ENCODE measurements around the gene ROR2.

Gene ROR2

GRCh38 chr9:91844190-91844589, 105.8 kb downstream of the ROR2 start:
- Mint-ChIP-seq H3K4me3 (no peak overlapping the region), H3K27ac (ENCODE audit: low read depth) (no peak overlapping the region), H3K4me1 (peaks cover 10% of the 10 kb centered on the region), H3K36me3 (ENCODE audit: insufficient read depth) (no peaks in the 10 kb centered on the region), H3K27me3 (peaks cover 52% of the 10 kb centered on the region), H3K9me3 (no peaks in the 10 kb centered on the region)
- no peak for DNase-seq (ENCODE audit: low spot score in 2 of 2)
- ATAC-seq (replicated peaks; ENCODE audit: extremely low read depth, poor library complexity, severe bottlenecking): no peak

DNA sequence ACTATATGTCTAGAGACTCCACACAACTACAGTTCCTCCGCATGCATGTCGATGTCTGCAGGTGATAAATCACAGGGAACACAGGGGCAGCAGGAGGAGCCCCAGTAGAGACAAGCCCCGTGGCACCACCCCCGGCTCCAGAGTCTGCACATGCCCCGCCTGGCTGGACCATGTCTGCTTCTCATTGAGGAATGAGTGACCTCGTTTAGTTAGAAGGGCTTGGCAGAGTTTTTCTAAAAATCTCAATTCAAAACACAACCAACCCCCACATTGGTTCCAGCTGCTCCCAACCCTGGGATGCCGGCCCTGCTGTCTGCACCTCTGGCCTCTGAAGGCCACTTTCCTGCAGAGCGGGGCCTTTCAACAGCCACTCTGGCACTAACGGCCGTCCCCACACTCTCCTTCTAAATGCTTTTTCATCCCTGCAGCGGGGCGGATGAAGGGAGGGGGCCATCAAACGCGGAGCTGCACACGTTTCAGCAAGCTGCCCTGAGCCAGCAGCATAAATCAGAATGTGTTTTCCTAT, 106.3 kb downstream of the ROR2 start:
- H3K4me3 Mint-ChIP-seq: no peak overlapping the region
- H3K4me1 Mint-ChIP-seq: peaks cover 10% of the 10 kb centered on the region
- DNase-seq (ENCODE audit: low spot score in 2 of 2) (no peak), ATAC-seq (replicated peaks; ENCODE audit: extremely low read depth, poor library complexity, severe bottlenecking) (no peak)
- no peaks in the 10 kb centered on the region for H3K9me3 Mint-ChIP-seq
- peaks cover 53% of the 10 kb centered on the region for H3K27me3 Mint-ChIP-seq
- no peaks in the 10 kb centered on the region for H3K36me3 Mint-ChIP-seq (ENCODE audit: insufficient read depth)
- no peak overlapping the region for H3K27ac Mint-ChIP-seq (ENCODE audit: low read depth)

- Mint-ChIP-seq H3K36me3 (ENCODE audit: insufficient read depth) (no peaks in the 10 kb centered on the region), H3K4me1 (peaks cover 10% of the 10 kb centered on the region), H3K27me3 (peaks cover 52% of the 10 kb centered on the region), H3K27ac (ENCODE audit: low read depth) (no peak overlapping the region), H3K9me3 (no peaks in the 10 kb centered on the region), H3K4me3 (no peak overlapping the region)
- ATAC-seq (replicated peaks; ENCODE audit: extremely low read depth, poor library complexity, severe bottlenecking) (no peak), DNase-seq (ENCODE audit: low spot score in 2 of 2) (no peak)
Measured at GRCh38 chr9:91843093-91843492, 106.9 kb downstream of the ROR2 start.

DNA sequence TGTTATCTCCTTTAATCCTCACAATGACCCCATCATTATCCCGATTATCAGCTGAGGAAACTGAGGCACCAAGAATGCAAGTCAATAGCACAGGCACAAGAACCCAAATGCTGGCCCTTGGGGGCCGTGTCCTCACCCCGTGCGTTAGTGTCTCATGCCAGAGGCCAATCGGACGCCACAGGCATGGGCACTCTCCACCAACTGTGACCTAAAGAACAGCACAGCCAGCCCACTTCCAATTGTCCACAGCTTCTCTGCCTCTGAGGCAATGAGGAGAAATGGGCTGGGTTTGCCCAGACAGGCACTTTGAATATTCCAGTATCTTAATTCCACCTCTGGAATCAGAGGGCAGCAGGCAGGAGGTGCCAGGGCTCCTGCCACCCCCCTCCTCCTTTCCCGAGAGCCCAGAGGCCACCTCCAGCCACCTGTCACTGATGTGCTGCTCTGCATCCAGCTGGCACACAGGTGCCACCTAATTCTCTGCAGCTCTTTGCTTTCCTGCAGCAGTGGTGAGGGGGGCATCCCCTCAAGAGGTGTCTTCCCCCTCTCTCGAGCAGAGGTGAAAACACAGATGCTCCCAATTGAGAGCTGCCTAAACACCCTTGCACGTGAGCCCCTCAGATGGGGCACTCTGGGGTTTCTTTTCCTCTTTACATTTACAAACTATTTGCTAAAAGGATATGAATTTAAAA, 107.5 kb downstream of the ROR2 start:
- Mint-ChIP-seq H3K4me3 (no peak overlapping the region), H3K27me3 (peaks cover 46% of the 10 kb centered on the region), H3K4me1 (peaks cover 6% of the 10 kb centered on the region), H3K9me3 (no peaks in the 10 kb centered on the region), H3K27ac (ENCODE audit: low read depth) (no peak overlapping the region), H3K36me3 (ENCODE audit: insufficient read depth) (no peaks in the 10 kb centered on the region)
- ATAC-seq (replicated peaks; ENCODE audit: extremely low read depth, poor library complexity, severe bottlenecking) (no peak), DNase-seq (ENCODE audit: low spot score in 2 of 2) (no peak)

GRCh38 chr9:91841591-91841990, 108.4 kb downstream of the ROR2 start:
- no peaks in the 10 kb centered on the region for H3K36me3 Mint-ChIP-seq (ENCODE audit: insufficient read depth)
- H3K4me1 Mint-ChIP-seq: no peaks in the 10 kb centered on the region
- no peak overlapping the region for H3K4me3 Mint-ChIP-seq
- DNase-seq (ENCODE audit: low spot score in 2 of 2): no peak
- peaks cover 37% of the 10 kb centered on the region for H3K27me3 Mint-ChIP-seq
- H3K9me3 Mint-ChIP-seq: no peaks in the 10 kb centered on the region
- H3K27ac Mint-ChIP-seq (ENCODE audit: low read depth): no peak overlapping the region
- ATAC-seq (replicated peaks; ENCODE audit: extremely low read depth, poor library complexity, severe bottlenecking): no peak

DNA sequence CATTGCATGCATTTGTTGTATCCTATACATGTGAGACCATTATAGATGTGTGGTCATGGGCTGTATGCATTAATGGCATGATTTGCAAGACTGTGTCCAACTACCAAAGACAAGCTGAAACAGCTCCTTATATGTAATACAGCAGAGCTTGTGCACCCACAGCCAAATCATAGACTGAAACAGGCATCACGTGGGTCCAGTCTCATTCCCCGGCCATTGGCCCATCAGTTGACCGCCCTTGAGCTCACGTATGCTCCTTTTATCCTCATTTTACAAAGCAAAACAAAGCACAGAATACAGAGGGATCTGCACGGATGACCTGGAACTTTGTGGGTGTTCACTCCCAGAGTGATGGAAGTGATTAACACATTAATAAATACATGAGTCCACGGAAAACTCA, 109.1 kb downstream of the ROR2 start:
- ATAC-seq (replicated peaks; ENCODE audit: extremely low read depth, poor library complexity, severe bottlenecking) (no peak), DNase-seq (ENCODE audit: low spot score in 2 of 2) (no peak)
- H3K9me3 Mint-ChIP-seq: no peaks in the 10 kb centered on the region
- H3K4me1 Mint-ChIP-seq: no peaks in the 10 kb centered on the region
- H3K27me3 Mint-ChIP-seq: peaks cover 33% of the 10 kb centered on the region
- H3K27ac Mint-ChIP-seq (ENCODE audit: low read depth): no peak overlapping the region
- H3K36me3 Mint-ChIP-seq (ENCODE audit: insufficient read depth): no peaks in the 10 kb centered on the region
- H3K4me3 Mint-ChIP-seq: no peak overlapping the region

DNA sequence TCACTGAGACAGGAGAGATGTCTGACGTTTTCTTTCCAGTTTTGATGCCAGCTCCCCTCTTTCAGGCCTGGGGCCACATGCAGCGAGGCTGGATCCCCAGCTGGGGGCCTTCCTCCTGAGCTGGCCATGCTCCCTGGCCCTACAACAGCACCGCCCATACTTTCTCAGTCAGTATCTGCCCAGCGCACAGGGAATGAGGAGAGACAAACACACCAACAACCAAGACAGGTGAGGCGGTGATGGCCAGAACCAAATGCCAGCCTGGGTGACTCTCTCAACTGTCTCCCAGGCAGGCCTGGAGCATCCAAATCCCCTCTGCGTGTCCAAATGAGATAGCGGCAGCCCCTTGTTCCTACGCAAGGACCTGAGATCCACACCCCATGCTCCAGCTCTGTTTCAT, 109.6 kb downstream of the ROR2 start:
- H3K27me3 Mint-ChIP-seq: peaks cover 33% of the 10 kb centered on the region
- H3K4me3 Mint-ChIP-seq: no peak overlapping the region
- no peaks in the 10 kb centered on the region for H3K9me3 Mint-ChIP-seq
- no peaks in the 10 kb centered on the region for H3K4me1 Mint-ChIP-seq
- ATAC-seq (replicated peaks; ENCODE audit: extremely low read depth, poor library complexity, severe bottlenecking) (no peak), DNase-seq (ENCODE audit: low spot score in 2 of 2) (no peak)
- no peaks in the 10 kb centered on the region for H3K36me3 Mint-ChIP-seq (ENCODE audit: insufficient read depth)
- H3K27ac Mint-ChIP-seq (ENCODE audit: low read depth): no peak overlapping the region

DNA sequence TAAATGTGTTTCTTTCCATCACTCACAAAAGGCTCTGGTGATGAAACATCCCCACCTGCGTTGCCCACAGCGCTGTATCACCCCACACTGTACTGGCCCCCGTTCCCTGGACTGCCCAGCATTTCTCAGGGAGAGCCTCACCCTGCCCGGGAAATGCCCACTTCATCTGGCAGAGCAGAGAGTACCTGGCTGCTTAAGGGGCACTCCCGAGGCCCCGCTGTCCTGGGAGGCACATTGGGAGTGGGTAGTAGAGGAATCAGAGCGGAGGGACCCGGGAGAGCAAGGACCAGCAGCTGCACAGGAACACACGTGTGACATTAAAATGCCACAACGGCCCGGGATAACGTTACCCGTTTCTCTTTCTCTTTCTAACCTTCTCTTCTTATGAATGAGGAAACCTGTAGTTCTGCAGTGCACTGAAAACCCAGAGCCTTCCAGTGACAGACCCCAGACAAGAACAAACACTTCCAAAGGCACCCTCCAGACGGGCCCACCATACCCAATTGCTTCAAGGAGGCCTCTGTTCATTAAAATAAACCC, 110.0 kb downstream of the ROR2 start:
- Mint-ChIP-seq H3K4me1 (no peaks in the 10 kb centered on the region), H3K9me3 (no peaks in the 10 kb centered on the region), H3K36me3 (ENCODE audit: insufficient read depth) (no peaks in the 10 kb centered on the region), H3K27ac (ENCODE audit: low read depth) (no peak overlapping the region), H3K4me3 (peak overlapping the region; percentile 28), H3K27me3 (peaks cover 33% of the 10 kb centered on the region)
- no peak for DNase-seq (ENCODE audit: low spot score in 2 of 2)
- ATAC-seq (replicated peaks; ENCODE audit: extremely low read depth, poor library complexity, severe bottlenecking): no peak

DNA sequence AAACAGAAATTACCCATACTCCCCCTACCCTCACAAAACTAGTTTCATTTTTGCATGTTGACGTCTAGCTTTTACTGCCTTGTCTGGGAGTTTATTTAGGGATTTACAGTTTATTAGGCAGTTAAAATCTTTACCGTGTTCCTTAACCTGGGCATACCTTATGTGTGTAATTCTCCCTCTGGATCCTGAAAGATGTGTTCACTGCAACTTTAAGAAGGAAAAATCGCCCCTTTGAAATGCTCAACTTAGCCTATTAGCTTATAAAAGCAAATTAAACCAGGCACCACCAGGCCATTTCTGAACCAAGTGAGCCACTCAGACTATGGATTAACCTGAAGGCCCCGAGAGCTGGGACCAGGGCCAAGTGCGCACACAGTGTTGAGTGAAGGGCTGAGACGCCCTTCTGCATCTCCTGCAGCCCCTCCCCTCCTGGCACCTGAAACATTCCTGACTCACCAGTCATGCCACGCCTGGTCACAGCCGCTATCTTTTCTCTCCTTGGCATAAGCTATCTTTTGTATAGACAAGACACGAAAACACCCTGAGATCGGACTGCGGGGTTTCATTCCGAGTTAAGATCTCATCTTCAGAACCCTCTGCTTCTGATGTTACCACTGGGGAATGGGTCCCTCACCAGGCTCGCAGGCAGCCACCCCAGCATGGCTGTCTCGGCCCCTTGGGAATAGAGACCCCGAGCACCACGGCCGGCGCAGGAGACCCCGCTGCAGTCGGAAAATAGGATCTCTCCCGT, 111.9 kb downstream of the ROR2 start:
- Mint-ChIP-seq H3K27ac (ENCODE audit: low read depth) (no peak overlapping the region), H3K4me1 (no peaks in the 10 kb centered on the region), H3K27me3 (peaks cover 44% of the 10 kb centered on the region), H3K9me3 (no peaks in the 10 kb centered on the region), H3K4me3 (no peak overlapping the region), H3K36me3 (ENCODE audit: insufficient read depth) (no peaks in the 10 kb centered on the region)
- ATAC-seq (replicated peaks; ENCODE audit: extremely low read depth, poor library complexity, severe bottlenecking): no peak
- DNase-seq (ENCODE audit: low spot score in 2 of 2): no peak

GRCh38 chr9:91836515-91836914, 113.5 kb downstream of the ROR2 start:
- DNase-seq (ENCODE audit: low spot score in 2 of 2) (no peak), ATAC-seq (replicated peaks; ENCODE audit: extremely low read depth, poor library complexity, severe bottlenecking) (no peak)
- H3K36me3 Mint-ChIP-seq (ENCODE audit: insufficient read depth): no peaks in the 10 kb centered on the region
- no peaks in the 10 kb centered on the region for H3K4me1 Mint-ChIP-seq
- H3K9me3 Mint-ChIP-seq: no peaks in the 10 kb centered on the region
- no peak overlapping the region for H3K27ac Mint-ChIP-seq (ENCODE audit: low read depth)
- no peak overlapping the region for H3K4me3 Mint-ChIP-seq
- H3K27me3 Mint-ChIP-seq: peaks cover 35% of the 10 kb centered on the region

GRCh38 chr9:91835632-91836031, 114.4 kb downstream of the ROR2 start:
- no peak overlapping the region for H3K4me3 Mint-ChIP-seq

DNA sequence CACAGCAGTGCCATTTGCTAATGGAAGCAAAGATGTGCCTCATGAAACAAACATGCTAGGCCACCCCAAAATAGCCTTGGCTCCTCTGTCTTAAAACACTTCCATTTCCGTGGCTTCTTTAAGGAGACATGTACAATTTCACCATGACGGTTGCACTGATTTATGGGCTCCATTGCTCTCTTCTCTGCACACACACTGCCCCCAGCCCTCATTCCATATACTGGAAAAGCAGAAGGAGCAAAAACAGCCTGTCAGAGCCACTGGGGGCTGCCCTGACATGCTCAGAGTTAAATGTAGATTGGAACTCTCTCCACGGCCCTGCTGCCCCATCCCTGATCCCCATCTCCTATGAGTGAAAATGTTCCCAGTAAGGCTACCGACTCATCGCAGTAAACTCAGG, 114.8 kb downstream of the ROR2 start:
- Mint-ChIP-seq H3K4me1 (no peaks in the 10 kb centered on the region), H3K27me3 (peaks cover 27% of the 10 kb centered on the region), H3K4me3 (no peak overlapping the region), H3K36me3 (ENCODE audit: insufficient read depth) (no peaks in the 10 kb centered on the region), H3K9me3 (no peaks in the 10 kb centered on the region), H3K27ac (ENCODE audit: low read depth) (no peak overlapping the region)
- ATAC-seq (replicated peaks; ENCODE audit: extremely low read depth, poor library complexity, severe bottlenecking) (no peak), DNase-seq (ENCODE audit: low spot score in 2 of 2) (no peak)

More at GRCh38 chr9:91835632-91836031, 114.4 kb downstream of the ROR2 start:
- Mint-ChIP-seq H3K9me3 (no peaks in the 10 kb centered on the region), H3K27ac (ENCODE audit: low read depth) (no peak overlapping the region), H3K36me3 (ENCODE audit: insufficient read depth) (no peaks in the 10 kb centered on the region), H3K27me3 (peaks cover 31% of the 10 kb centered on the region), H3K4me1 (no peaks in the 10 kb centered on the region)
- DNase-seq (ENCODE audit: low spot score in 2 of 2) (no peak), ATAC-seq (replicated peaks; ENCODE audit: extremely low read depth, poor library complexity, severe bottlenecking) (no peak)

- DNase-seq (ENCODE audit: low spot score in 2 of 2) (no peak), ATAC-seq (replicated peaks; ENCODE audit: extremely low read depth, poor library complexity, severe bottlenecking) (no peak)
- Mint-ChIP-seq H3K4me1 (no peaks in the 10 kb centered on the region), H3K27ac (ENCODE audit: low read depth) (no peak overlapping the region), H3K36me3 (ENCODE audit: insufficient read depth) (no peaks in the 10 kb centered on the region), H3K27me3 (peaks cover 22% of the 10 kb centered on the region), H3K9me3 (no peaks in the 10 kb centered on the region), H3K4me3 (no peak overlapping the region)
Measured at GRCh38 chr9:91834740-91835139, 115.3 kb downstream of the ROR2 start.

Data from central memory CD8-positive, alpha-beta T cell (primary cell).